ENCODE data around the gene KRT80.

- TF ChIP-seq POLR2AphosphoS5 (IDR thresholded peaks at IDR 0.05; ENCODE audit: low read depth, low read length) = no peak
- no peak for TF ChIP-seq POLR2A (IDR thresholded peaks at IDR 0.05; ENCODE audit: low read depth, low read length)
Measured at GRCh38 chr12:52170827-52171226, 21.0 kb downstream of the KRT80 start.

Data from GM12892 (cell line).